H1 (cell line): ENCODE measurements around the gene ARL2BP. TPM values are rescaled to one million over a fixed set of nuclear protein-coding genes. Genes with fewer than 3 reads are reported as not detected.

Experiments
- CTCF ChIA-PET: fragments of 300-600 bp; sonication (Branson Sonifier 250); formaldehyde crosslinking; loops from one replicate; lab custom pipeline; 2021; ENCODE audit not compliant: partially characterized antibody; lab: Charles Lee
- POLR2A ChIA-PET: fragments of 300-600 bp; sonication (Branson Sonifier 250); formaldehyde crosslinking; loops from one replicate; lab custom pipeline; 2021; ENCODE audit warnings: inconsistent platforms; ENCODE audit not compliant: partially characterized antibody; lab: Charles Lee
- DNase-seq, 2 experiments: peaks; one replicate each; pipeline versions ENCODE4 v3.0.0 to v3.0.0-alpha.2; 2010 to 2022; ENCODE audit warnings: low spot score in 2 of 2, low read depth in 1 of 2, mixed read lengths in 1 of 2
- FAIRE-seq: peaks from 2 replicates; lab custom pipeline; 2011; peaks lifted over from hg19 to GRCh38; lab: Jason Lieb, UNC
- H2AFZ ChIP-seq: 2 replicates; pipeline ENCODE4 v1.8.1; 2012; ENCODE audit warnings: low read length, inconsistent platforms
- H2AK5ac ChIP-seq: 2 replicates; pipeline ENCODE4 v1.6.1; 2013; ENCODE audit warnings: low read depth, low read length
- H2BK120ac ChIP-seq: replicated peaks from 2 replicates; pipeline ENCODE3; 2013; ENCODE audit warnings: low read depth, low read length, inconsistent platforms
- H2BK12ac ChIP-seq: 2 replicates; pipeline ENCODE4 v1.6.1; 2013; ENCODE audit warnings: low read depth, low read length
- H2BK15ac ChIP-seq: 2 replicates; pipeline ENCODE4 v1.6.1; 2013; ENCODE audit warnings: low read length
- H2BK20ac ChIP-seq: 2 replicates; pipeline ENCODE4 v1.6.1; 2013; ENCODE audit warnings: low read length
- H2BK5ac ChIP-seq: 2 replicates; pipeline ENCODE4 v1.6.1; 2013; ENCODE audit warnings: low read depth, low read length
- H3K14ac ChIP-seq: 2 replicates; pipeline ENCODE4 v1.6.1; 2013; ENCODE audit warnings: inconsistent platforms; ENCODE audit not compliant: insufficient read length
- H3K18ac ChIP-seq: 2 replicates; pipeline ENCODE4 v1.6.1; 2013; ENCODE audit warnings: low read length; ENCODE audit errors: extremely low read depth
- H3K23ac ChIP-seq: 2 replicates; pipeline ENCODE4 v1.6.1; 2013; ENCODE audit warnings: inconsistent platforms; ENCODE audit not compliant: insufficient read length
- H3K23me2 ChIP-seq: 2 replicates; pipeline ENCODE4 v1.6.1; 2013; ENCODE audit warnings: low read depth, low read length
- H3K27ac ChIP-seq: 2 replicates; pipeline ENCODE4 v1.6.1; 2011; ENCODE audit warnings: low read depth, low read length, inconsistent platforms
- H3K27me3 ChIP-seq, 4 experiments: replicated peaks in 1 of 4; 1 replicate in 1 of 4; 2 replicates in 3 of 4; pipeline versions ENCODE4 v1.6.1 to v1.8.1; 2011 to 2013; ENCODE audit warnings: low read length in 3 of 4, mild to moderate bottlenecking in 3 of 4, inconsistent platforms in 2 of 4, mixed read lengths in 2 of 4, moderate library complexity in 1 of 4; ENCODE audit not compliant: control insufficient read depth in 3 of 4, insufficient read depth in 3 of 4; ENCODE audit errors: extremely low read depth in 1 of 4
- H3K36me3 ChIP-seq, 4 experiments: 2 replicates each; pipeline versions ENCODE4 v1.6.1 to v1.8.1; 2011 to 2013; ENCODE audit warnings: mild to moderate bottlenecking in 4 of 4, low read length in 3 of 4, moderate library complexity in 2 of 4, control low read depth in 1 of 4, inconsistent platforms in 1 of 4; ENCODE audit not compliant: insufficient read depth in 4 of 4, control insufficient read depth in 2 of 4
- H3K4ac ChIP-seq: replicated peaks from 2 replicates; pipeline ENCODE3; 2013; ENCODE audit warnings: low read length, low read depth, mixed read lengths, inconsistent platforms; ENCODE audit not compliant: insufficient read length
- H3K4me1 ChIP-seq, 4 experiments: replicated peaks in 1 of 4; 1 replicate in 1 of 4; 2 replicates in 3 of 4; pipeline versions ENCODE4 v1.6.1 to v1.8.1; 2011 to 2013; ENCODE audit warnings: low read length in 3 of 4, inconsistent platforms in 2 of 4, mixed read lengths in 1 of 4; ENCODE audit not compliant: insufficient read depth in 4 of 4, control insufficient read depth in 3 of 4
- H3K4me2 ChIP-seq, 2 experiments: 2 replicates each; pipeline versions ENCODE4 v1.6.1 to v1.8.1; 2011 to 2013; ENCODE audit warnings: low read depth in 2 of 2, low read length in 2 of 2, control low read depth in 1 of 2, inconsistent platforms in 1 of 2, mild to moderate bottlenecking in 1 of 2; ENCODE audit not compliant: insufficient read depth in 1 of 2
- H3K4me3 ChIP-seq, 4 experiments: fragments of 200-600, 300-600 bp in 1 of 4; sonication (generic), shearing (Covaris generic), sonication (Bioruptor Twin) in 1 of 4; 2 replicates each; pipeline versions ENCODE4 v1.5.1 to v1.8.1; 2011 to 2016; ENCODE audit warnings: low read length in 4 of 4, low read depth in 3 of 4, control low read depth in 2 of 4, inconsistent platforms in 2 of 4, mild to moderate bottlenecking in 2 of 4, mixed read lengths in 1 of 4, moderate library complexity in 1 of 4; ENCODE audit not compliant: insufficient read depth in 2 of 4; ENCODE audit errors: extremely low read depth in 1 of 4
- H3K56ac ChIP-seq: replicated peaks from 2 replicates; pipeline ENCODE3; 2013; ENCODE audit warnings: low read depth, mild to moderate bottlenecking, mixed read lengths, low read length, inconsistent platforms; ENCODE audit not compliant: insufficient read length
- H3K79me1 ChIP-seq: 2 replicates; pipeline ENCODE4 v1.6.1; 2013; ENCODE audit warnings: low read depth, low read length, control low read depth
- H3K79me2 ChIP-seq, 2 experiments: 2 replicates each; pipeline versions ENCODE4 v1.6.1 to v1.8.1; 2012 to 2013; ENCODE audit warnings: low read length in 2 of 2, mild to moderate bottlenecking in 2 of 2, inconsistent platforms in 1 of 2; ENCODE audit not compliant: insufficient read depth in 2 of 2, control insufficient read depth in 1 of 2
- H3K9ac ChIP-seq, 4 experiments: replicated peaks in 1 of 4; 1 replicate in 1 of 4; 2 replicates in 3 of 4; pipeline versions ENCODE4 v1.6.1 to v1.8.1; 2011 to 2013; ENCODE audit warnings: low read depth in 3 of 4, low read length in 3 of 4, control low read depth in 2 of 4, mild to moderate bottlenecking in 2 of 4, moderate library complexity in 2 of 4, inconsistent platforms in 1 of 4; ENCODE audit errors: extremely low read depth in 1 of 4
- H3K9me3 ChIP-seq, 2 experiments: 2 replicates each; pipeline versions ENCODE4 v1.6.1 to v1.8.1; 2012 to 2013; ENCODE audit warnings: mild to moderate bottlenecking in 2 of 2, moderate library complexity in 2 of 2, control low read depth in 1 of 2, inconsistent platforms in 1 of 2, low read depth in 1 of 2, low read length in 1 of 2, mixed read lengths in 1 of 2; ENCODE audit not compliant: insufficient read depth in 2 of 2
- H4K20me1 ChIP-seq, 2 experiments: replicated peaks in 1 of 2; 2 replicates each; pipeline versions ENCODE3 to v1.8.1; 2011 to 2013; ENCODE audit warnings: inconsistent platforms in 2 of 2, low read length in 2 of 2, mild to moderate bottlenecking in 1 of 2; ENCODE audit not compliant: insufficient read depth in 2 of 2, control insufficient read depth in 1 of 2
- H4K5ac ChIP-seq: 2 replicates; pipeline ENCODE4 v1.6.1; 2013; ENCODE audit warnings: low read length, low read depth, mixed read lengths, inconsistent platforms; ENCODE audit not compliant: insufficient read length
- H4K8ac ChIP-seq: 2 replicates; pipeline ENCODE4 v1.8.0; 2013; ENCODE audit warnings: mild to moderate bottlenecking, moderate library complexity, low read length, inconsistent platforms; ENCODE audit not compliant: insufficient read depth; ENCODE audit errors: extremely low read depth
- H4K91ac ChIP-seq: replicated peaks from 2 replicates; pipeline ENCODE3; 2013; ENCODE audit warnings: low read length, mixed read lengths, inconsistent platforms; ENCODE audit not compliant: insufficient read length
- EP300 ChIP-seq, 2 experiments: IDR thresholded peaks; 1 replicate in 1 of 2; 2 replicates in 1 of 2; pipeline ENCODE4 v1.6.1; 2011 to 2012; ENCODE audit warnings: low read depth in 2 of 2, low read length in 2 of 2, mild to moderate bottlenecking in 2 of 2, borderline replicate concordance in 1 of 2, inconsistent platforms in 1 of 2, moderate library complexity in 1 of 2
- NRF1 ChIP-seq: IDR thresholded peaks from 2 replicates; pipeline ENCODE4 v1.6.1; 2011; ENCODE audit warnings: mild to moderate bottlenecking, low read depth, low read length, improper control_type of control experiment
- PHF8 ChIP-seq: fragments of 200-600 bp; sonication (generic); conservative IDR thresholded peaks from 2 replicates; pipeline ENCODE4 v1.7.1; 2012; ENCODE audit warnings: low read depth, mild to moderate bottlenecking, inconsistent platforms, low read length, moderate library complexity
- POU5F1 ChIP-seq: IDR thresholded peaks from 2 replicates; pipeline ENCODE4 v1.6.1; 2011; ENCODE audit warnings: low read depth, mild to moderate bottlenecking, low read length, moderate library complexity
- SAP30 ChIP-seq: fragments of 300-600 bp; sonication (generic); IDR thresholded peaks from 2 replicates; pipeline ENCODE4 v1.7.1; 2012; ENCODE audit warnings: low read length, moderate library complexity, mild to moderate bottlenecking, inconsistent platforms; ENCODE audit not compliant: insufficient read depth, insufficient replicate concordance
- SP1 ChIP-seq: IDR thresholded peaks from 2 replicates; pipeline ENCODE4 v1.6.1; 2011; ENCODE audit warnings: low read depth, low read length
- SP4 ChIP-seq: IDR thresholded peaks from 2 replicates; pipeline ENCODE4 v1.6.1; 2012; ENCODE audit warnings: low read length, inconsistent platforms
- WGBS, 2 experiments: shearing (Covaris generic) in 1 of 2; methylation state at CpG; one replicate each; pipeline versions ENCODE4 v1.1.6 to v1.1.7; 2013 to 2015; ENCODE audit warnings: low lambda C conversion rate in 2 of 2, mixed read lengths in 2 of 2, inconsistent platforms in 1 of 2, low coverage in 1 of 2, missing lambda C conversion rate in 1 of 2; ENCODE audit not compliant: insufficient replicate concordance in 2 of 2, insufficient coverage in 1 of 2, insufficient read length in 1 of 2; ENCODE audit errors: extremely low coverage in 1 of 2, missing lambda C conversion rate in 1 of 2; 5-methylcytosine and 5-hydroxymethylcytosine counted together
- polyA plus RNA-seq, 7 experiments: library from polyadenylated mRNA; depleted of rRNA in 3 of 7; stranded (reverse) in 5 of 7; unstranded in 2 of 7; fragments of >200 nt in 5 of 7; fragments of 200-250 nt in 2 of 7; gene quantifications; 1 replicate in 5 of 7; 2 replicates in 1 of 7; 4 replicates in 1 of 7; pipeline versions ENCODE4 v1.2.1 to v1.2.3, GENCODE V29; 2011 to 2013; ENCODE audit warnings: missing spikeins in 2 of 7, mixed read lengths in 2 of 7
- total RNA-seq: library from RNA; stranded (reverse); fragmentation: NEBNext Ultra II Directional; extraction: Animal tissue kit (Norgen Biotek cat#: 25700); gene quantifications from 2 replicates; pipeline ENCODE4 v1.2.1, GENCODE V29; 2021
- TF ChIP-seq, protein P1 (sequence below), 3 experiments: IDR thresholded peaks; 1 replicate in 2 of 3; 2 replicates in 1 of 3; pipeline versions ENCODE4 v1.5.1 to v1.6.1; 2011; ENCODE audit warnings: low read length in 3 of 3, mild to moderate bottlenecking in 3 of 3, inconsistent platforms in 2 of 3, low read depth in 1 of 3, moderate library complexity in 1 of 3; ENCODE audit not compliant: insufficient read depth in 1 of 3; ENCODE audit errors: control extremely low read depth in 1 of 3

Gene ARL2BP
- total and polyA plus RNA-seq, 2 of the 8 experiments (the other 6 are each of a cell fraction or from before 2014, with no cell fraction given) = 13.6 to 18.3 TPM

DNA sequence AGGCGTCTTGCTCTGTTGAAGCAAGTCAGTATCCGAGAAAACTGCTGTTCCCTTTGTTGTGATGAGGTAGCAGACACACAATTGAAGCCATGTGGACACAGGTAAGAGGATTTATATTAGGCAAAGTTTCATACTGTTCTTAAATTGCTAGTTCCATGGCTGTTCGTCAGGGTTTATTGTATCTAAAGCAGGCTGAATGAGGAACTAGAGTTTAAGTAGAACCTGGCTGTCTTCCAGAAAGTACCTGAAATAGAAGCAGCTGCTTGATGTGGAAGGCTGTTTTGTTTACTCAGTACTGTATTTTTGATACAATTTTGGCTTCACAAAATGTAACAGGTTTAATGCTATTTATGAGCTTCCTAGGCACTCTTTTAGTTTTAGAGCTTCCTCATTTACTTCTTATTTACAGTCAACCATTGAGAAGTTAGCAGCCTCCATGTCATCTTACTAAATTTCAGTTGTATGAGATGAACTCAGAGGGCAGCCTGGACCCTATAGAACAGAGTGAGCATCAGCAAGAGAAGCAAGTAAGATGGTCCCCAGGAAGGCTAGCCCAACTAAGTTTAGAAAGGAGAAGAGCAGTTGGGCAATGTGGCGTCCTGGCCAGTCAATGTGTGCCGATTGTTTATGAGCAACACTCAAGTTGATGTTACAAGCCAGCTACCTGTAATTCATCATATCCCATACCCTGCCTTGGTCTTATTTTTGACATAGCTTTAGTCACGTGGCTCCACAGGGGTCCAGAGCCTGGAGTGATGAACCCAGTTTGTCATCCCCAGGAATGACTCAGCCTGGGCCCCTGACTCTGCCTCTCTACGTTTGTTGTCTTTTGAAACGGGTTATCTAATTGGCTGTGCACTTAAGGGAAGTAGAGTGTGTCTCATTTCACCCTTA is 9.7 kb upstream of the ARL2BP start:
- H3K9me3 ChIP-seq = no peaks in the 10 kb centered on the region
- H3K4me2 ChIP-seq = no peak overlapping the region
- 87% methylated on average over 8 of the region's 8 CpGs; no CpG with 5 or more reads in 1 of the 2 experiments for WGBS, 2 experiments
- H3K56ac ChIP-seq = no peak overlapping the region
- H3K79me2 ChIP-seq = no peaks in the 10 kb centered on the region
- DNase-seq (no peak), FAIRE-seq (no peak)
- no peaks in the 10 kb centered on the region for H4K20me1 ChIP-seq
- no peaks in the 10 kb centered on the region for H3K27me3 ChIP-seq
- TF ChIP-seq SP4 (no peak), SAP30 (no peak), POU5F1 (no peak), SP1 (no peak), NRF1 (no peak), PHF8 (no peak), EP300 (IDR thresholded peaks at IDR 0.05; ENCODE audit: borderline replicate concordance in 1 of 2, low read depth in 2 of 2, low read length in 2 of 2) (no peak)
- TF ChIP-seq, protein P1, sequence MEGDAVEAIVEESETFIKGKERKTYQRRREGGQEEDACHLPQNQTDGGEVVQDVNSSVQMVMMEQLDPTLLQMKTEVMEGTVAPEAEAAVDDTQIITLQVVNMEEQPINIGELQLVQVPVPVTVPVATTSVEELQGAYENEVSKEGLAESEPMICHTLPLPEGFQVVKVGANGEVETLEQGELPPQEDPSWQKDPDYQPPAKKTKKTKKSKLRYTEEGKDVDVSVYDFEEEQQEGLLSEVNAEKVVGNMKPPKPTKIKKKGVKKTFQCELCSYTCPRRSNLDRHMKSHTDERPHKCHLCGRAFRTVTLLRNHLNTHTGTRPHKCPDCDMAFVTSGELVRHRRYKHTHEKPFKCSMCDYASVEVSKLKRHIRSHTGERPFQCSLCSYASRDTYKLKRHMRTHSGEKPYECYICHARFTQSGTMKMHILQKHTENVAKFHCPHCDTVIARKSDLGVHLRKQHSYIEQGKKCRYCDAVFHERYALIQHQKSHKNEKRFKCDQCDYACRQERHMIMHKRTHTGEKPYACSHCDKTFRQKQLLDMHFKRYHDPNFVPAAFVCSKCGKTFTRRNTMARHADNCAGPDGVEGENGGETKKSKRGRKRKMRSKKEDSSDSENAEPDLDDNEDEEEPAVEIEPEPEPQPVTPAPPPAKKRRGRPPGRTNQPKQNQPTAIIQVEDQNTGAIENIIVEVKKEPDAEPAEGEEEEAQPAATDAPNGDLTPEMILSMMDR (IDR thresholded peaks at IDR 0.05; ENCODE audit: control extremely low read depth in 1 of 3, insufficient read depth in 1 of 3, low read depth in 1 of 3, low read length in 3 of 3) = no peak
- no peak overlapping the region for H3K9ac ChIP-seq
- no peak overlapping the region for H3K23ac ChIP-seq
- no peak overlapping the region for H2BK12ac ChIP-seq
- no peak overlapping the region for H4K91ac ChIP-seq
- no peak overlapping the region for H2BK120ac ChIP-seq
- H3K36me3 ChIP-seq = peaks cover 18 to 45% (median 32%) of the 10 kb centered on the region in 4 experiments; a peak in 7 of 8 replicates
- POLR2A ChIA-PET = interaction anchor here (1.4 kb wide), 1 partner anchor 10 kb away, joined by 3 read pairs; no protein-coding TSS in a partner anchor
- no peak overlapping the region for H3K4ac ChIP-seq
- H3K79me1 ChIP-seq = no peaks in the 10 kb centered on the region
- H3K23me2 ChIP-seq = peaks cover 2% of the 10 kb centered on the region
- H3K4me3 ChIP-seq = no peak overlapping the region
- H2BK15ac ChIP-seq = no peak overlapping the region
- no peak overlapping the region for H3K14ac ChIP-seq
- no peak overlapping the region for H4K8ac ChIP-seq
- CTCF ChIA-PET = interaction anchor here (0.5 to 1.3 kb wide), 2 partner anchors 12 to 14 kb away, joined by 3 read pairs; no protein-coding TSS in a partner anchor
- no peak overlapping the region for H2AK5ac ChIP-seq
- H2AFZ ChIP-seq = no peak overlapping the region
- H3K18ac ChIP-seq = no peak overlapping the region
- H3K27ac ChIP-seq = no peak overlapping the region
- no peak overlapping the region for H2BK20ac ChIP-seq
- H3K4me1 ChIP-seq = no peaks in the 10 kb centered on the region
- no peak overlapping the region for H2BK5ac ChIP-seq
- H4K5ac ChIP-seq = no peak overlapping the region
